Measurements from ENCODE around the gene PLOD1.
A peak's percentile ranks its signal among the peaks of the same experiment; 100 is the strongest.
"Not testable (repeated sequence)": the region's sequence is repeated elsewhere in the genome, so short reads cannot be mapped to it uniquely, and the experiment has no call there.

PLOD1 gene

DNA sequence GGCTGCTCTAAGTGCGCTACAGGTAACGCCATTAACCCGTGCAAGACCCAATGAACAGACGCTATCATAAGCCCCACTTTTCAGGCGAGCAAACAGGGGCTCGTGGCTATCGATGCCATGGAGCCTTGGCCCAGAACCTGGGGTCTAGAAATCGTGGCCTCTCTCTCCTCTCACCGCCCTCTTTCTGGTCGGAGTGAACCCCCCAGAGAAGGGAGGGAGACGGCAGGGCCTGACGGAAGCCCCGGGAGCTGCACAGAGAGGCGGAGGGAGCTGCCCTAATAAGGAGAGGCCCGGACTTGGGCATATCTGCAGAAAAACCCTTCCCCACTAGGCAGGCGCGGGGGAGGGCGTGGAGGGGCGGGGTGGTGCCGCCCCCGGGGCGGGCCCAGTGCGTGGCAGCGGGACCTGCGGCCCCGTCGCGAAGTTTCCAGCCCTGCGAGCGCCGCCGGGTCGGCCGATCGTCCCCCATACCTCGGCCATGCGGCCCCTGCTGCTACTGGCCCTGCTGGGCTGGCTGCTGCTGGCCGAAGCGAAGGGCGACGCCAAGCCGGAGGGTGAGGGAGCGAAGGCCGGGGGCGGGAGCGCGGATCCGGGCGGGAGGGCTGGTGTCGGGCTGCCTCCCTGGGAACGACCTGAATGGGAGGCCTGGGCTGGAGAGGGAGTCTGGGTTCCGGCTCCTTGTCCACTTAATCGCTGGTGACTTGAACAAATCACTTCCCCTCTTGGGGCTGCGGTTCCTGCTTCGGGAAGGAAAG, at the start of gene PLOD1:
TSS of gene PLOD1 (plus strand) at position 416 of the 755 bp plus-strand sequence. CDS start at position 479, 63 bp downstream.
- DNase-seq (ENCODE audit: low read depth in 1 of 2, low spot score in 1 of 2): peak; percentile 69 to 86

DNA sequence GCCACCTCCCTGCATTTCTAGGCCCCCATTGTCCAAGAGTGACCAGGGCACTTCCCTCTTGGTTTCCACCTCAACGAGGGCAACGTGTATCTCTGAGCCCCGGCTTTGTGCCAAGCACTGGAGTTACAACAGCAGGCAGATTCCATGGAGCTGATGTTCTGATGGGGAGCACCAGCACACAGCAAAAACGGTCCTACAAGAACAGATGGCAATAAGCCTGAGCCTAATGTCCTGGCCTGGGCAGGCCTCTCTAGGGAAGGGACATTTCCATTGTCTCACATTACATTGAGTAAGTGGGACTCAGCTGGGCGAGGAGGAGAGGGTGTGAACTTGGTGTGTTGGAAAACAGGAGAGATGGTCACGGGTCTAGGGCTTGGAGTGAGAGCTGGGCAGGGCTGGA, 48.6 kb upstream of the PLOD1 start:
- DNase-seq (ENCODE audit: low read depth in 1 of 2, low spot score in 1 of 2): no peak

DNA sequence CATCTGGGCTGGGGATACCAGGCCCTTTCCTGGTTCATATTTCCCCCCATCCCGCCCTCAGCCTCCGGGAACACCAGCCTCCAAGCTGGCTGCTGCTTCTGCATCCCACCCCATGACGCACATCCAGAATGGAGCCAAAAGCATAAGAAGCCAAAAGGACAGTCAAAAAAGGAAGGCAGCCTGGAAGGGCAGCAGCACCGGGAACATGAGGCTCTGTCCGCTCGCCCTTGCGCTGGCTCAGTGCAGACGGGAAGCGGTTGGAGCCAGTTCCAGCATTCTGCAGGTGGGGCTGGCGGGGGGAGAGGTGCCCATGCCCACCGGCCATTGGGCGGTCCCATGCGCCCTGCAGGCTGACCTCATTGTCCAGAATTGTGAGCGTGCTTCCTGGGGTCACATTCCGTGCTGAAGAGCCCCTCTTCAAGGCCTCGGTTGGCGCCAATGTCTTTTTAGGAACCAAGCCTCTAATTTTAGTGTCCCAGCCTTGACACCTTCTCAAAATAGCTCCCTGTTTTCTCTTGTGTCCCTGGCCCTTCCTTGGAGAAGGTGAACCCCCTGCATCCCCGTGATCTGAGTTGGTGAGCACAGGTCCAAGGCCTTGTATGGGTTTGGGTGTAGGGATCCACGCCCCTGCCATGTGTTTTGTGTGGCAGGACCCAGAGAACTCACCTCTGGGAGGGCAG, 47.4 kb upstream of the PLOD1 start:
- DNase-seq (ENCODE audit: low read depth in 1 of 2, low spot score in 1 of 2): no peak

DNA sequence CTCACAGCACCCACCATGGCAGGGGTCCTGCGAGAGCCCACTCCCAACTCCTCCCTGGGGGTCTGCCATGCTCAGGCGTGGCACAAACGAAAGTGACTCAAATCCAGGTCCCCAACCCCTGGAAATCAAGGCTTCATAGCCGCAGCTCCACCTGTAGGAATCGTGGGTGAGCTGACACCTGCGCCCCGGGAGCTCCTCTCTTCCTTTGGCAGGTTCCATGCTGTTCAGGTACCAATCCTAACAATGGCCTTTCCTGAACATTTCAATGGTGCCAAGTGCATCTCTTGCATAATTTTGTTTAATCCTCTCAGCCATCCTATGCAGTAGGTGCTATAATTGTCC, 46.9 kb upstream of the PLOD1 start:
- DNase-seq (ENCODE audit: low read depth in 1 of 2, low spot score in 1 of 2): no peak

DNA sequence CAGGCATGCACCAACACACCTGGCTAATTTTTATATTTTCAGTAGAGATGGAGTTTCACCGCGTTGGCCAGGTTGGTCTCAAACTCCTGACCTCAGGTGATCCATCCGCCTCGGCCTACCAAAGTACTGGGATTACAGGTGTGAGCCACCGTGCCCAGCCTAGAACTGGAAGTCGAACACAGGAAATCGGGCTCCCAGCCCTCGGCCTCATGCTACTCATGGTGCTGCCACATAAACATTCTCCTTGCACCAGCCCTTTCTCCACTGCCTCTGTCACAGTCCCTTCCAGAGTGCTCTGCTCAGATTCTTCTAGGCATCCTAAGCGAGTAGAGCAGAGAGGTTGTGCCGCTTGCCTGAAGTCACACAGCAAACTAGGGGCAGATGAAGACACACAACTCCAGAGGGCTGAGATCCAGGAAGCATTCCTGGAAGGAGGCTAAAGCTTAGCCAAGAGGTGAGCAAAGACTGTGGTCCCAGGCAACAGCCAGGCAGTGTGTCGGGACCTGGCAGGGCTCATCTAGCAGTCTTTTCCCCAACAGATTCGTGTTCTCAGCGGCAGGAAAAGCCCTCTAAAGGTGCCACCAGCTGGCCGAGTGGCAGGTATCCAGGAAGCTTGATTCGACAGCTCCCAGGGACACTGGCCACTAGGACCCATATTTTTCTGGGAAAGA, 46.2 kb upstream of the PLOD1 start:
- no peak for DNase-seq (ENCODE audit: low read depth in 1 of 2, low spot score in 1 of 2)

DNA sequence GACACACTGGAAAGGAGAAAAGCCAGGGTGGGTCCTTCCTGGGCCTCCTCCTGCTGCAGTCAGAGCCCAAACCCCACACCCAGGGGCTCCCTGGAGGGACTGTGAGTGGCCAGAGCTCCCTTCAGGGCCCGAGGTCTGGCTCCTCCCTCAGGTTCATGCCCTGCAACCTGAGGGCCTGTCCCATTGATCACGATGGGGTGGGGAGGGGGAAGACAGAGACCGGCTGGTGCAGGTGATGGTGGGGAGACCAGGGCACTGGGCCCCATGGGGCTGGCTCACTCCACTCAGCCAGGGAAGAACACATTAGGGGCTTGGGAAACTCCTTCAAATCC, 45.7 kb upstream of the PLOD1 start:
- no peak for DNase-seq (ENCODE audit: low read depth in 1 of 2, low spot score in 1 of 2)

DNA sequence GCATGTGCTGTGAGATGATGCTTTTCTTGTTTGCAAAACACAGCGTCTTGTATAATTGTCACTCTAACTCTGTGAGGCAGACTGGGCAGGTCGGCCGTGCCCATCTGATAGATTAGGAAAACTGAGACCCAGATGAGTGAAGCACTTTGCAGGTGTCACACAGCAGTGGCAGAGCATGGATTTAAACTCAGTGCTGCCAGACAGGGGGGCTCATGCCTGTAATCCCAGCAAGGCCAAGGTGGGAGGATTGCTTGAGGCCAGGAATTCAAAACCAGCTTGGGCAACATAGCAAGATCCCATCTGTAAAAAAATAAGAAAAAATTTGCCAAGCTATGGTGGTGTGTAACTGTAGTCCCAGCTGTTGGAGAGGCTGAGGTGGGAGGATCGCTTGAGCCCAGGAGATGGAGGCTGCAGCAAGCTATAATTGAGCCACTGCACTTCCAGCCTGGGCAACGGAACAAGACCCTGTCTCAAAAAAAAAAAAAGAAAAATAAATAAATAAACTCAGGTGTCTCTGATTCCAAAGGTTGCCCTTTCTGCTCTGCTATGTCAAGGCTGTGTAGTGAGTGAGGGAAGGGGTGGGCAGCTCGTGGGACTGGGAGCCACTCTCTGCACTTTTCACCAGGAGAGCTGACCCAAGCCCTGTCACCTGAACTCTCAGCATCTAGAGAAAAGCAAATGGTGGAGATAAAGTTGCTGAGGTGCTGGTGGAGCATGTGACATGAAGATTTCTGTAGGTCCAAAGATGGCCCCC, 42.9 kb upstream of the PLOD1 start:
- DNase-seq (ENCODE audit: low read depth in 1 of 2, low spot score in 1 of 2): no peak

DNA sequence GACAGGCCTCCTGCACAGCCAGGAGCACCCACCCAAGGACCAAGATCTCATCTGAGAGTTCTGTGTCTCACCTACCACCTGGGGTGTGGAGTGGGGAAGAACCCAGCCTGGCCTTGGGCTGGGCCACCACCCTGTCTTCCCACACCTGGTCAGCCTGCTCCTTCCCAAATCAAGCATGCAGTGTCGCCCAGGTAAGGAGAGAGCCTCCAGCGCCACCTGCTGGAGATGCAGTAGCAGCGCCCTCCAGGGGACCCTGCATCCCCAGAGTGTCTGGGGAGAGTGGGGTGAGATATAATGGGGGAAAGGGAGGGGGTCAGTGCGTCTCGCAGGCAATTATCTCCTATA, 40.6 kb upstream of the PLOD1 start:
- DNase-seq (ENCODE audit: low read depth in 1 of 2, low spot score in 1 of 2): peak; percentile 46 to 58

DNA sequence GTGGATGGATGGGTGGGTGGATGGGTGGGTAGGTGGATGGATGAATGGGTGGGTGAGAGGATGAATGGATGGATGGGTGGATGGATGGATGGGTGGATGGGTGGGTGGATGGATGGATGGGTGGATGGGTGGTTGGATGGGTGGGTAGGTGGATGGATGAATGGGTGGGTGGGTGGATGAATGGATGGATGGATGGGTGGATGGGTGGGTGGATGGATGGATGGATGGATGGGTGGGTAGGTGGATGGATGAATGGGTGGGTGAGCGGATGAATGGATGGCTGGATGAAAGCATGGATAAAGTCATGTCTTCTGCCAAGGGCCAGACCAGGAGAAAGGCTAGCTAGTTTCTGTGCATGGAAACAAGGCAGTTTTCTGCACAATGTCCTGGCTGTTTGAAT, 40.0 kb upstream of the PLOD1 start:
- not testable (repeated sequence) for DNase-seq (ENCODE audit: low read depth in 1 of 2, low spot score in 1 of 2)

DNA sequence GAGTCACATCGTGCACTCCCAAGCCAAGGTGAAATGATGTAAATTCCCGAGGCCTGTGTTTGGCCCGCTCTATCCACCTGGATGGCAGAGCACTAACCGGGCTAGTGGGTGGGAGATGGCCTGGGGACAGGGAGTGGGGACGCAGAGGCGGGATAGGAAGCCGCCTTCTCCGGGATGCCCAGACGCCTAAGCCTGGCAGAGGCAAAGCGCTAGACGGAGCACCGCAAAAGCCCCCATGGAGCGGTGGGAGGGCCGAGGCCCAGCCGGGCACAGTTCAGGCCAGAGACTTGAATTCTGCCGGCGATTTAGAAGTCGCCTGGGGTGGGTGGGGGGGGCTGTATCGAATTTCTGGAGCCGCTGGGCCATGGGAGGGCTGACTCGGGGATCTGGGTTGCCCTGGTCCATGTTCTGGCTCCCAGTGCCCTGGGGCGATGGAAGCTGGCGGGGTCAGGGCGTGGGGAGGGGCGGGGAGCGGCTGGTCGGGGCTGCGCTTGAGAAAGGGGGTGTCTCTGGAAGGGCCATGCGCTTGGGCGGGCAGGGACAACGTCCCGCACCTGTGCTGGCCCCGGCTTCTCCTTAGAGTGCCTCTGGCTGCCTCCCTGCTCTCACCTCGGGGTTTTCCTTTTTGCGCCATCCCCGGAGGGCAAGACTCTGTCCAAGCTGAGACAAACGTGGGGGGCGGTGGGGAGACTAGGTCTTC, 36.3 kb upstream of the PLOD1 start:
- no peak for DNase-seq (ENCODE audit: low read depth in 1 of 2, low spot score in 1 of 2)

DNA sequence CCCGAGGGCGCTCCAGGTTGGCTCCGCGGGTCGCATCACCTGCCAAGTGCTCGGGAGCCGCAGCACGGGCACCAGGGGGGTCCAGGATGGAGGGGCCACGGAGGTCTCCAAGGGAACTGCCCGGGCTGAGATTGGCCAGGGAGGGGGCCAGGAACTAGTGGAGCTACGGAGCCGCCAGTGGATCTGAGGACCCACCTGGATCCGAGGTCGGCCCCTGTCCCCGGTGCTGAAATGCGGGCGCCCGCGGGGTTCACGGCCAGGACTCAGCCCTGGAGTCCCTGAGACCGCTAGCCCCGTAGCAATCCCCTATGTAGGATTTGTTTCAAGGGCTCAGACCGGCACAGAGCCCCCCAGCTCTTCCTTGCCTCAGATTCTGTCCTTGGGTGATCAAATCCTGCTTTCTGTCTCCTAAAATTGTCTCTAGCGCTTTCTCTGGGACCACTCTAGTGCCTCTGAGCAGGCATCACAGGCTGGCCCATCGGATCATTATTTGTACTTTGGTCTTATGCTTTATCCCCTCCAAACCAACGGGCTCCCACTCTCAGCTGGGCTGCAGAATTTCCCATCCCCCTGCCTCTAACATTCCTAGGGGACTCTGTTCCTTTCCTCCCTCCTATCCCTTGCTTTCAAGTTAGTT, 35.6 kb upstream of the PLOD1 start:
- no peak for DNase-seq (ENCODE audit: low read depth in 1 of 2, low spot score in 1 of 2)

DNA sequence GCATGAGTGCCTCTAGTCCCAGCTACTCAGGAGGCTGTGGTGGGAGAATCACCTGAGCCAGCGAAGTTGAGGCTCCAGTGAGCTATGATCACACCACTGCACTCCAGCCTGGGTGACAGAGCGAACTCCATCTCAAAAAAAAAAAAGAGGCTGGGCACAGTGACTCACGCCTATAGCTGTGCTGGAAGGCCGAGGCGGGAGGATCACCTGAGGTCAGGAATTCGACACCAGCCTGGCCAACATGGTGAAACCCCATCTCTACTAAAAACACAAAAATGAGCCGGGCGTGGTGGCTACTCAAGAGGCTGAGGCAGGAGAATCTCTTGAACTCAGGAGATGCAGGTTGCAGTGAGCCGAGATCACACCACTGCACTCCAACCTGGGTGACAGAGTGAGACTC, 33.1 kb upstream of the PLOD1 start:
- not testable (repeated sequence) for DNase-seq (ENCODE audit: low read depth in 1 of 2, low spot score in 1 of 2)

DNA sequence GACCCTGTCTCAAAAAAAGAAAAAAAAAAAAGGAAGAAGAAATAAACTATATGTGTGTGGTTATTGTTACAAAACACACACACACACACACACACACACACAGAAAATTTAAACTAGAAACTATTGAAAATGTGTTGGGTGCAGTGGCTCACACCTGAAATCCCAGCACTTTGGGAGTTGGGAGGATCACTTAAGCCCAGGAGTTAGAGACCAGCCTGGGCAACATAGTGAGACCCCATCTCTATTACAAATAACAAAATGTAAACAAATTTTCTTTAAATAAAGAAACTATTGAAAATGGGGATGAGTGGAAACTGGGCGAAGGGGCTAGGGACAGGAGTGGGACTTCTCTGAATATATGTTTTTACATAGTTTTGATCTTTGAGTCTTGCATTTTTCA, 31.3 kb upstream of the PLOD1 start:
- DNase-seq (ENCODE audit: low read depth in 1 of 2, low spot score in 1 of 2): no peak

DNA sequence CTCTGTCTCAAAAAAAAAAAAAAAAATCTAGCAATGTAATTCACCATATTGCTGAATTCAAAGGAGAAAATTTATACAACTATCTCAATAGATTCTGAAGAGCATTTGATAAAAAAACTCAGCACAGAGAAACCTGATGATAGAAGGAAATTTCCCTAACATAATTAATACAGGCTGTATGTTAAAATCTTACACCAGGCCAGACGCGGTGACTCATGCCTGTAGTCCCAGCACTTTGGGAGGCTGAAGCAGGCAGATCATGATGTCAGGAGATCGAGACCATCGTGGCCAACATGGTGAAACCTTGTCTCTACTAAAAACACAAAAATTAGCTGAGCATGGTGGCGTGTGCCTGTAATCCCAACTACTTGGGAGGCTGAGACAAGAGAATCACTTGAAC, 30.4 kb upstream of the PLOD1 start:
- DNase-seq (ENCODE audit: low read depth in 1 of 2, low spot score in 1 of 2): not testable (repeated sequence)

DNA sequence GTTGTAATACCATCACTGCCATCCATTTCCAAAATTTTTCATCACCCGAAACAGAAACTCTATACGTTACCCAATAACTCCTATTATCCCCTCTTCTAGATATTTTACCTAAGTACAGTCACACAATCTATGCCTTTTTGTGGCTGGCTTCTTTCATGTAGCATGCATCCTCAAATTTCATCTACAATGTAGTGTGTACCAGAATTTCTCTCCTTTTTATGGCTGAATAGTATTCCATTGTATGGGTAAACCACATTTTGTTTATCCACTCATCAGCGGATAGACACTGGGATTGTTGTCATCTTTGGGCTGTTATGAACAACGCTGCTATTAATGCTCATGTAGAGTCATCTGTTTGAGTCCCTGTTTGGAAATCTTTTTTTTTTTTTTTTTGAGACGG, 29.5 kb upstream of the PLOD1 start:
- DNase-seq (ENCODE audit: low read depth in 1 of 2, low spot score in 1 of 2): no peak

DNA sequence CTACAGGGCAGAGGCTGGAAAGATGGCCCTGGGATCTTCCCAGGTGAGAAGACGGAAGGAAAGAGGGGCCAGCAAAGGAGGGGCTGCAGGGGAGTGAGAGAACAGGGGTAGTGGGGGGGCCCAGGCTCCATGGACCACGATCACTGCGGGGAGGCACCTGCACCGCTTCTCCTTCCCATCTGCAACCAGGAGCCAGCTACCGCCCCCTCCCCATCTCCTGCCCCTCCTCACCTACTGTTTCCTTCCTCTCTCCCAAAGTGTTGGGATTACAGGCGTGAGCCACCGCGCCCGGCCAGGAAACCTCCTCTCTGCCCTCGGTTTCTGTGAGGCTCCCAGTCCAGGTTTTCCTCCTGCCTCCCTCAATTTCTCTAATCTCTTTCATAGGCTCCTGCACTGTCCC, 27.6 kb upstream of the PLOD1 start:
- no peak for DNase-seq (ENCODE audit: low read depth in 1 of 2, low spot score in 1 of 2)

DNA sequence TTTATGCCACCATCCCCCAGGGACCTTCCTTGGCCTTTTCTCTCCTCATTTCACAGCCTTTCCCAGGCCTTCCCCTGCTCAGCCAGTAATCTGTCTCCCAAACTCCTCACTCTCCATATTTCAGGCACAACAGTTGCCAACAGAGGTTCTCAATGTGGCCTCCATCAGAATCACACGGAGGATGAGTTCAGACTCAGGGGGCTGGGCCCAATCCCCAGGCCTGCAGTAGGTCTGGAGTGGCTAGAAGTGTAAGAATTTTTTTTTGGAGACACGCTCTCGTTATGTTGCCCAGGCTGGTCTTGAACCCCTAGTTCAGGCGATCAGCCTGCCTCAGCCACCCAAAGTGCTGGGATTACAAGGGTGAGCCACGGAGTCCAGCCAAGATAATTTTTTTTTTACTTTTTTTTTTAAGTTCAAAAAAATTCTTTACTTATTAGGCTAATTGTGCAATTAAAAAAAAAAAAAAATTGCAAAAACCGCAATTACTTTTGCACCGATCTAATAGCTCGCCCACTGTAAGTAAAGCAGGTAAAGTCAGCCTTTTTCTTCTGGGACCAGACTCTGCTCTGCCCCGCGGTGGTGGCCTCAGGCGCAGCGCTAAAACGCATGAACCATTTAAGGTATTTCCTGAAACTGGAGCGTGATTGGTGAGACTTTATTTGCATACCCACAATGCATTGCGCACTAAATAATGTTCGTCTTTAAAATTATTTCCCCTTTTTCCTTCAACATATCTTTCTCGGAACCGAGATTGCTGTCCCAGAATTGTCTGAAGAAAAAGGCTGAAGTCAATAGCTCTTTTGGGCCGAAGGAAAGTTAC, 27.0 kb upstream of the PLOD1 start:
- peak; percentile 61 to 81 for DNase-seq (ENCODE audit: low read depth in 1 of 2, low spot score in 1 of 2)

DNA sequence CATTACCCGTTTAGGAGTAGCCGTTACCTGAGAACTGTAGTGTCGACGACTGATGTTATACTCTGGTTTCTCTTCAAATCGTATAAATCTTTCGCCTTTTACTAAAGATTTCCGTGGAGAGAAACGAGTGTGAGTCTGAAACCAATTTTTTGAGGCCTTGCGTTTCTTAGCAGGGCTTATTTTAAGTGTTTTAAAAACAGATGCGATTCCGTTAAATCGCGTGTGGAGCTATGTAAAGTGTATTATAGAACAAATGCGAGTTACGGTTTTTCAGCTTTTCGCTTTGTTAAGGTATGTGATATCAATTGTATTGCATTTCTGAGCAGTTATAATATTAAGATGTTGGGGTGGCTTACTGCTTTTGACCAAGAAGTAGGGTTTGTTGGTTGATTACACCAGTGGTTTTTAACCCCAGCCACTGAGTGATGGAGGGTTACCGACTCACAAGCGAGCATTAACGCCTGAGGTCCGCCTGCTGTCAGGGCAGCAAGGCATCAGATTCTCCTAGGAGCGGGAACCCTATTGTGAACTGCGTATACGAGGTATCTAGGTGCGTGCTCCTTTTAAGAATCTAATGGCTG, 26.3 kb upstream of the PLOD1 start:
- DNase-seq (ENCODE audit: low read depth in 1 of 2, low spot score in 1 of 2): peak; percentile 38 to 46

DNA sequence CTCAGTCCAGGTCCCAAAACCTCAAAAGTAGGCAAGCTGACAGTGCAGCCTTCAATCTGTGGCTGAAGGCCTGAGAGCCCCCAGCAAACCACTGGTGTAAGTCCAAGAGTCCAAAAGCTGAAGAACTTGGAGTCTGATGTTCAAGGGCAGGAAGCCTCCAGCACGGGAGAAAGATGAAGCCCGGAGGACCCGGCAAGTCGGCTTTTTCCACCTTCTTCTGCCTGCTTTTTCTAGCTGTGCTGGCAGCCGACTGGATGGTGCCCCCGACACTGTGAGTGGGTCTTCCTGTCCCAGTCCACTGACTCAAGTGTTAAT, 23.6 kb upstream of the PLOD1 start:
- DNase-seq (ENCODE audit: low read depth in 1 of 2, low spot score in 1 of 2): not testable (repeated sequence)

DNA sequence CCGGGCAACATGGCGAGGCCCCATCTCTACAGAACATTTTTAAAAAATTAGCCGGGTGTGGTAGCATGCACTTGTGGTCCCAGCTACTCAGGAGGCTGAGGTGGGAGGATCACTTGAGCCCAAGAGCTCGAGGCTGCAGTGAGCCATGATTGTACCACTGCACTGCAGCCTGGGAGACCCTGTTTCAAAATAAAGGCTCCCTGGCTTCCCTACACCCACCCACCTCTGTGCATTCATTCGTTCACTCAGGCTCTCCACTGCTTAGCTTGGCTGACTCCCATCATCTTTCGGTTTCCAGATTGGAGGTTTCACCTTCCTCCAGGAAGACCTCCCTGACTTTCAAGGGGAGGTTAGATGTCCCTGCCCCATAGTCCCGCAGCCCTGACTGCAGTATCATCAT, 22.5 kb upstream of the PLOD1 start:
- no peak for DNase-seq (ENCODE audit: low read depth in 1 of 2, low spot score in 1 of 2)

All from stimulated activated CD4-positive, alpha-beta T cell treated with anti-CD3 and anti-CD28 coated beads, Interleukin-15, amount 100 ng/mL, for 1 hour (primary cell).